HG03575 (cell line): ENCODE measurements around the gene MIEF1.

Experiments
- ATAC-seq: cut with Tn5 transposase; IDR thresholded peaks from one replicate; pipeline ENCODE4 v1.9.1; 2021; ENCODE audit not compliant: unreplicated experiment, insufficient number of reproducible peaks, low FRiP score; ENCODE audit errors: extremely low read depth

The MIEF1 gene

GRCh38 chr22:39469681-39470450 lies 32.2 kb upstream of the MIEF1 start:
- no peak for ATAC-seq

GRCh38 chr22:39470451-39471291 lies 31.4 kb upstream of the MIEF1 start:
- no peak for ATAC-seq

GRCh38 chr22:39471381-39472141 lies 30.5 kb upstream of the MIEF1 start:
- ATAC-seq = no peak

- ATAC-seq = no peak
Measured at GRCh38 chr22:39472570-39473556, 29.2 kb upstream of the MIEF1 start.

GRCh38 chr22:39473851-39474250 lies 28.2 kb upstream of the MIEF1 start:
- no peak for ATAC-seq

GRCh38 chr22:39474351-39475111 lies 27.6 kb upstream of the MIEF1 start:
- ATAC-seq = no peak

GRCh38 chr22:39475337-39475736 lies 26.8 kb upstream of the MIEF1 start:
- ATAC-seq = no peak

- no peak for ATAC-seq
Measured at GRCh38 chr22:39475902-39476301, 26.2 kb upstream of the MIEF1 start.

- ATAC-seq = no peak
Measured at GRCh38 chr22:39476664-39477063, 25.4 kb upstream of the MIEF1 start.

GRCh38 chr22:39477542-39477941 lies 24.5 kb upstream of the MIEF1 start:
- no peak for ATAC-seq

GRCh38 chr22:39478441-39478850 lies 23.6 kb upstream of the MIEF1 start:
- ATAC-seq = no peak

- ATAC-seq = no peak
Measured at GRCh38 chr22:39479254-39479653, 22.8 kb upstream of the MIEF1 start.

- no peak for ATAC-seq
Measured at GRCh38 chr22:39480557-39480956, 21.5 kb upstream of the MIEF1 start.

- no peak for ATAC-seq
Measured at GRCh38 chr22:39481054-39481453, 21.0 kb upstream of the MIEF1 start.

GRCh38 chr22:39481595-39481994 lies 20.5 kb upstream of the MIEF1 start:
- no peak for ATAC-seq

- ATAC-seq = no peak
Measured at GRCh38 chr22:39482768-39483167, 19.3 kb upstream of the MIEF1 start.

GRCh38 chr22:39486951-39487825 lies 14.9 kb upstream of the MIEF1 start:
- ATAC-seq = no peak
